NCI-H345 (cell line): ENCODE measurements around the gene MAPRE3.
"Not testable (repeated sequence)": the region's sequence is repeated elsewhere in the genome, so short reads cannot be mapped to it uniquely, and the experiment has no call there.

Source experiments
- DNase-seq: peaks from one replicate; lab custom pipeline; 2025; lab: John Stamatoyannopoulos, UW

MAPRE3 gene

GRCh38 chr2:27071277-27071989 lies 101.0 kb downstream of the MAPRE3 start, which contains the start of gene OST4:
Gene OST4 (minus strand): TSS chr2:27071654.
- DNase-seq, result peak; percentile 97

- DNase-seq, result no peak
Observed at GRCh38 chr2:27071990-27072830, 101.8 kb downstream of the MAPRE3 start.

DNA sequence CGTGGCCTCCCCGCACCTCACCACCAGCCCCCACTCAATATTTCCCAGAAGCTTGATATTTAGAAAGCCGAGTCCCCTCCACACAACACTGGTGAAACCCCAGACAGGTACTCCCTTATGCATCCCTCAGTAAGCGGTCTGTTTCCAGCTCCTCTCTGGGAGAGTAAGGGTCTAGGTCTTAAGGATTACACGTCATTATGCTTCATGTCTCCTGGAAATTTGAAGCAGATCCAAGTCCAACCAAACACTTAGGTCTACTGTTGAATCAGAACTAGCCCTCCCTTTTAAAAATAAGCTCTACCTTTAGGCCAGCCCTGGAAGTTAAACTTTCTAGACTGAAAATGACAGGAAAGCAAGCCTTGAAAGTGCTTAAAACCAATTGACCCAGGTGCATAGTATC lies 102.5 kb downstream of the MAPRE3 start:
- no peak for DNase-seq

DNA sequence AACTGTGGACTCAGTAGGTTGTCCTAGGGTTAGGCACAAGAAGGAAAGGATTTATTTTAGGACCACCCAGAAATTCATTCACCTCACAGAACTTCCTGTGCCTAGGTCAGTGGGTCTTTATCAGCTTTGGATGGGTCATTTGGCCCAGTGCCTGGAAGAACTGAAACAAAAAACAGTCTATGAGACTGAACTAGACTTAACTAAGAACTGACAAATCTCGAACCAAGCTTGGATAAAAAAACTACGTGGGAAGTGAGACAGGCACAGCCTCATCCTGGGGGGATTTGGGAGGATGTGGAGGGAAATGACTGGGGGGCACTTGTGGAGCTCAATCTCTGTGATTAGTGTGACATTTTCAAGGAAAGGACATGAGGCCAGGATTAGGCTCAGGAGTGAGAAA lies 103.3 kb downstream of the MAPRE3 start:
- no peak for DNase-seq

GRCh38 chr2:27074738-27075565 lies 104.5 kb downstream of the MAPRE3 start:
- DNase-seq, result peak; percentile 27

- DNase-seq, result not testable (repeated sequence)
Observed at GRCh38 chr2:27075566-27075871, 105.1 kb downstream of the MAPRE3 start.

DNA sequence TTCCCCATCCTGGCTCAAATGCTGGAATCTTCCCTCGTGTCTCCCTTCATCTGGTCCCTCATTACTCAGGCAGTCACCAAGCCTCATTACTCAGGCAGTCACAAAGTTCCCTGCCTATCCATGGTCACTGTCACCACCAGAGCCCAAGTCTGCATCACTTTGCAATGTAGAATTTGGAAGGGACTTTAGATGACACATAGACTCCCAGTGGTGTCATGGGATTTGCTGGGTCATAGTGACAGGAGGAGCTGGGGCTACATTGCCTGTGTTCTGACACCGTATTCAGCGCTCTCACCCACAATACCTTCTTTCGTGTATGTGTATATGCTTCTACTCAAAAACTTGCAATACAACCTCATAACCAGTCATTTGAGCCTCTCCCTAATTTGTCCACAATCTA lies 105.9 kb downstream of the MAPRE3 start:
- no peak for DNase-seq
